GM23248 (cell line): ENCODE results near the gene NDC1.
"Not testable (repeated sequence)": the region's sequence is repeated elsewhere in the genome, so short reads cannot be mapped to it uniquely, and the experiment has no call there.

Experiments
- EZH2 ChIP-seq: fragments of 200-600 bp; sonication (generic); IDR thresholded peaks from 2 replicates; pipeline ENCODE4 v1.6.1; 2018; ENCODE audit warnings: antibody characterized with exemption, mild to moderate bottlenecking; ENCODE audit not compliant: insufficient read depth, poor library complexity, severe bottlenecking
- EZH2phosphoT487 ChIP-seq: fragments of 200-600 bp; sonication (generic); IDR thresholded peaks from 2 replicates; pipeline ENCODE4 v1.6.1; 2018; ENCODE audit warnings: antibody characterized with exemption, moderate library complexity, mild to moderate bottlenecking, low read depth; ENCODE audit not compliant: insufficient read depth

GRCh38 chr1:53760497-53760896 lies 77.6 kb downstream of the NDC1 start:
- not testable (repeated sequence) for TF ChIP-seq EZH2, EZH2phosphoT487
